ENCODE data around the gene CELF4.

CELF4 gene

GRCh38 chr18:37421341-37422077, 144.1 kb downstream of the CELF4 start:
- H3K36me3 Mint-ChIP-seq (ENCODE audit: low read depth) = no peaks in the 10 kb centered on the region
- no peak for DNase-seq
- peaks cover 4% of the 10 kb centered on the region for H3K27me3 Mint-ChIP-seq
- H3K27ac Mint-ChIP-seq = no peak overlapping the region
- H3K4me3 Mint-ChIP-seq = no peak overlapping the region
- no peaks in the 10 kb centered on the region for H3K4me1 Mint-ChIP-seq (ENCODE audit: low read depth)
- H3K9me3 Mint-ChIP-seq = no peaks in the 10 kb centered on the region

- DNase-seq = no peak
- Mint-ChIP-seq H3K4me3 (no peak overlapping the region), H3K27ac (no peak overlapping the region), H3K9me3 (no peaks in the 10 kb centered on the region), H3K36me3 (ENCODE audit: low read depth) (no peaks in the 10 kb centered on the region), H3K4me1 (ENCODE audit: low read depth) (no peaks in the 10 kb centered on the region), H3K27me3 (peaks cover 7% of the 10 kb centered on the region)
Measured at GRCh38 chr18:37420315-37420880, 145.2 kb downstream of the CELF4 start.

GRCh38 chr18:37419866-37420265, 145.7 kb downstream of the CELF4 start:
- Mint-ChIP-seq H3K4me3 (no peak overlapping the region), H3K36me3 (ENCODE audit: low read depth) (no peaks in the 10 kb centered on the region), H3K27ac (no peak overlapping the region), H3K27me3 (peaks cover 7% of the 10 kb centered on the region), H3K9me3 (no peaks in the 10 kb centered on the region), H3K4me1 (ENCODE audit: low read depth) (no peaks in the 10 kb centered on the region)
- no peak for DNase-seq

- Mint-ChIP-seq H3K4me1 (ENCODE audit: low read depth) (no peaks in the 10 kb centered on the region), H3K9me3 (no peaks in the 10 kb centered on the region), H3K27me3 (peaks cover 7% of the 10 kb centered on the region), H3K36me3 (ENCODE audit: low read depth) (no peaks in the 10 kb centered on the region), H3K27ac (no peak overlapping the region), H3K4me3 (no peak overlapping the region)
- no peak for DNase-seq
Measured at GRCh38 chr18:37419315-37419714, 146.3 kb downstream of the CELF4 start.

- H3K36me3 Mint-ChIP-seq (ENCODE audit: low read depth) = no peaks in the 10 kb centered on the region
- H3K27ac Mint-ChIP-seq = no peak overlapping the region
- no peak overlapping the region for H3K4me3 Mint-ChIP-seq
- H3K9me3 Mint-ChIP-seq = no peaks in the 10 kb centered on the region
- no peak for DNase-seq
- peaks cover 7% of the 10 kb centered on the region for H3K27me3 Mint-ChIP-seq
- H3K4me1 Mint-ChIP-seq (ENCODE audit: low read depth) = no peaks in the 10 kb centered on the region
Measured at GRCh38 chr18:37414816-37415215, 150.8 kb downstream of the CELF4 start.

- Mint-ChIP-seq H3K9me3 (no peaks in the 10 kb centered on the region), H3K36me3 (ENCODE audit: low read depth) (no peaks in the 10 kb centered on the region), H3K4me3 (no peak overlapping the region), H3K27ac (no peak overlapping the region), H3K4me1 (ENCODE audit: low read depth) (no peaks in the 10 kb centered on the region), H3K27me3 (peaks cover 3% of the 10 kb centered on the region)
- DNase-seq = no peak
Measured at GRCh38 chr18:37412829-37413228, 152.8 kb downstream of the CELF4 start.

GRCh38 chr18:37412333-37412732, 153.3 kb downstream of the CELF4 start:
- no peaks in the 10 kb centered on the region for H3K9me3 Mint-ChIP-seq
- H3K4me1 Mint-ChIP-seq (ENCODE audit: low read depth) = no peaks in the 10 kb centered on the region
- H3K4me3 Mint-ChIP-seq = no peak overlapping the region
- DNase-seq = no peak
- H3K27ac Mint-ChIP-seq = no peak overlapping the region
- no peaks in the 10 kb centered on the region for H3K36me3 Mint-ChIP-seq (ENCODE audit: low read depth)
- peaks cover 3% of the 10 kb centered on the region for H3K27me3 Mint-ChIP-seq

- Mint-ChIP-seq H3K4me1 (ENCODE audit: low read depth) (peaks cover 4% of the 10 kb centered on the region), H3K27ac (no peak overlapping the region), H3K27me3 (no peaks in the 10 kb centered on the region), H3K9me3 (no peaks in the 10 kb centered on the region), H3K36me3 (ENCODE audit: low read depth) (no peaks in the 10 kb centered on the region), H3K4me3 (no peak overlapping the region)
- no peak for DNase-seq
Measured at GRCh38 chr18:37409878-37410277, 155.7 kb downstream of the CELF4 start.

GRCh38 chr18:37408676-37409265, 156.8 kb downstream of the CELF4 start:
- Mint-ChIP-seq H3K4me3 (no peak overlapping the region), H3K27ac (no peak overlapping the region), H3K36me3 (ENCODE audit: low read depth) (no peaks in the 10 kb centered on the region), H3K27me3 (no peaks in the 10 kb centered on the region), H3K4me1 (ENCODE audit: low read depth) (peaks cover 6% of the 10 kb centered on the region), H3K9me3 (no peaks in the 10 kb centered on the region)
- DNase-seq = no peak

GRCh38 chr18:37407571-37407970, 158.0 kb downstream of the CELF4 start:
- Mint-ChIP-seq H3K36me3 (ENCODE audit: low read depth) (no peaks in the 10 kb centered on the region), H3K27ac (no peak overlapping the region), H3K27me3 (no peaks in the 10 kb centered on the region), H3K4me1 (ENCODE audit: low read depth) (peaks cover 6% of the 10 kb centered on the region), H3K4me3 (no peak overlapping the region), H3K9me3 (no peaks in the 10 kb centered on the region)
- DNase-seq = no peak

GRCh38 chr18:37405772-37406171, 159.8 kb downstream of the CELF4 start:
- no peak for DNase-seq
- H3K36me3 Mint-ChIP-seq (ENCODE audit: low read depth) = no peaks in the 10 kb centered on the region
- H3K4me3 Mint-ChIP-seq = no peak overlapping the region
- H3K27me3 Mint-ChIP-seq = no peaks in the 10 kb centered on the region
- peaks cover 6% of the 10 kb centered on the region for H3K4me1 Mint-ChIP-seq (ENCODE audit: low read depth)
- no peak overlapping the region for H3K27ac Mint-ChIP-seq
- no peaks in the 10 kb centered on the region for H3K9me3 Mint-ChIP-seq

GRCh38 chr18:37405229-37405628, 160.4 kb downstream of the CELF4 start:
- Mint-ChIP-seq H3K4me1 (ENCODE audit: low read depth) (peaks cover 6% of the 10 kb centered on the region), H3K36me3 (ENCODE audit: low read depth) (no peaks in the 10 kb centered on the region), H3K27ac (no peak overlapping the region), H3K27me3 (no peaks in the 10 kb centered on the region), H3K9me3 (no peaks in the 10 kb centered on the region), H3K4me3 (no peak overlapping the region)
- no peak for DNase-seq

- H3K36me3 Mint-ChIP-seq (ENCODE audit: low read depth) = no peaks in the 10 kb centered on the region
- H3K27ac Mint-ChIP-seq = no peak overlapping the region
- no peak for DNase-seq
- peaks cover 4% of the 10 kb centered on the region for H3K27me3 Mint-ChIP-seq
- no peak overlapping the region for H3K4me3 Mint-ChIP-seq
- peaks cover 6% of the 10 kb centered on the region for H3K4me1 Mint-ChIP-seq (ENCODE audit: low read depth)
- no peaks in the 10 kb centered on the region for H3K9me3 Mint-ChIP-seq
Measured at GRCh38 chr18:37403788-37404187, 161.8 kb downstream of the CELF4 start.

- no peak overlapping the region for H3K4me3 Mint-ChIP-seq
- H3K4me1 Mint-ChIP-seq (ENCODE audit: low read depth) = peaks cover 6% of the 10 kb centered on the region
- H3K27ac Mint-ChIP-seq = no peak overlapping the region
- DNase-seq = no peak
- H3K36me3 Mint-ChIP-seq (ENCODE audit: low read depth) = no peaks in the 10 kb centered on the region
- no peaks in the 10 kb centered on the region for H3K9me3 Mint-ChIP-seq
- H3K27me3 Mint-ChIP-seq = peaks cover 6% of the 10 kb centered on the region
Measured at GRCh38 chr18:37403100-37403781, 162.4 kb downstream of the CELF4 start.

GRCh38 chr18:37402735-37403099, 162.9 kb downstream of the CELF4 start:
- Mint-ChIP-seq H3K27me3 (peaks cover 6% of the 10 kb centered on the region), H3K9me3 (no peaks in the 10 kb centered on the region), H3K4me1 (ENCODE audit: low read depth) (peaks cover 6% of the 10 kb centered on the region), H3K4me3 (no peak overlapping the region), H3K27ac (no peak overlapping the region), H3K36me3 (ENCODE audit: low read depth) (no peaks in the 10 kb centered on the region)
- DNase-seq = no peak

All from activated T-cell treated with anti-CD3 and anti-CD28 coated beads, Interleukin-2, amount 50 U/mL, for 24 hours (primary cell).